H1 (cell line): Measurements from ENCODE around the gene TMBIM6. TPM values are rescaled to one million over a fixed set of nuclear protein-coding genes. Genes with fewer than 3 reads are reported as not detected.

Experiments
- HDAC2 ChIP-seq, 2 experiments: fragments of 300-600 bp in 1 of 2; sonication (generic) in 1 of 2; IDR thresholded peaks; 2 replicates each; pipeline ENCODE4 v1.6.1; 2011 to 2012; ENCODE audit warnings: low read depth in 2 of 2, low read length in 2 of 2, mild to moderate bottlenecking in 2 of 2, moderate library complexity in 2 of 2, borderline replicate concordance in 1 of 2, inconsistent platforms in 1 of 2
- POLR2AphosphoS5 ChIP-seq: IDR thresholded peaks from 2 replicates; pipeline ENCODE4 v1.6.1; 2011; ENCODE audit warnings: low read depth, low read length
- SIN3A ChIP-seq, 2 experiments: IDR thresholded peaks in 1 of 2; conservative IDR thresholded peaks in 1 of 2; 2 replicates each; pipeline ENCODE4 v1.6.1; 2011 to 2012; ENCODE audit warnings: low read length in 2 of 2, improper control_type of control experiment in 1 of 2, low read depth in 1 of 2, mild to moderate bottlenecking in 1 of 2
- TBP ChIP-seq: IDR thresholded peaks from 2 replicates; pipeline ENCODE4 v1.6.1; 2011; ENCODE audit warnings: low read depth, low read length, improper control_type of control experiment
- polyA plus RNA-seq, 7 experiments: library from polyadenylated mRNA; depleted of rRNA in 3 of 7; stranded (reverse) in 5 of 7; unstranded in 2 of 7; fragments of >200 nt in 5 of 7; fragments of 200-250 nt in 2 of 7; gene quantifications; 1 replicate in 5 of 7; 2 replicates in 1 of 7; 4 replicates in 1 of 7; pipeline versions ENCODE4 v1.2.1 to v1.2.3, GENCODE V29; 2011 to 2013; ENCODE audit warnings: missing spikeins in 2 of 7, mixed read lengths in 2 of 7
- total RNA-seq: library from RNA; stranded (reverse); fragmentation: NEBNext Ultra II Directional; extraction: Animal tissue kit (Norgen Biotek cat#: 25700); gene quantifications from 2 replicates; pipeline ENCODE4 v1.2.1, GENCODE V29; 2021

The TMBIM6 gene
- total and polyA plus RNA-seq, 2 of the 8 experiments (the other 6 are each of a cell fraction or from before 2014, with no cell fraction given): 423 to 556 TPM

- TF ChIP-seq HDAC2 (IDR thresholded peaks at IDR 0.05; ENCODE audit: borderline replicate concordance in 1 of 2, low read depth in 2 of 2, low read length in 2 of 2) (no peak), SIN3A (conservative IDR thresholded peaks at IDR 0.05 in 1 of 2, IDR thresholded peaks at IDR 0.05 in 1 of 2; ENCODE audit: low read depth in 1 of 2, low read length in 2 of 2) (no peak), TBP (no peak), POLR2AphosphoS5 (no peak)
Measured at GRCh38 chr12:49809381-49809905, 68.1 kb downstream of the TMBIM6 start (continued).
